Measurements from ENCODE around the gene ITIH6. TPM values are rescaled to one million over a fixed set of nuclear protein-coding genes. Genes with fewer than 3 reads are reported as not detected.
A peak's percentile ranks its signal among the peaks of the same experiment; 100 is the strongest.
"Not testable (repeated sequence)": the region's sequence is repeated elsewhere in the genome, so short reads cannot be mapped to it uniquely, and the experiment has no call there.

Gene ITIH6
- total RNA-seq, 6 experiments from 2014 or later, result not detected

DNA sequence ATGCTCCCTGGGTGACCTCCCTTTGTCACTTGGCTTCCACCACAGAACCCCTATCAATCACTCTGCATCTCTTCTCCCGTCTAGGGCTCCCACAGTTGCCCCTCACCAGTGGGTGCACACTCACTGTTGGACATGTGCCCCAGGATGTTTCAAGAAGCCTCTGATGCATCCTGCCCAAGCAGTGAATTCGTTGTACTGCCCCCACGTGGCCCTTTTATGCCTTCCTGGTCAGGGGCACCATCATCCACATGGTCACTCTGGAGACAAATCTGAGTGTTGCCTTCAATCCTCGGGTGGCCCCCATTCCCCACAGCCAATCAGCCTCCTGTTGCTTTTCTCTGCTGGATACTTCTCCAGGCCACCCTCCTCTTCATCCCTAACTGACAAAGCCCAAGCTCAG, 12.2 kb downstream of the ITIH6 start:
- no peaks in the 10 kb centered on the region for H3K4me1 ChIP-seq
- TF ChIP-seq, protein P1, sequence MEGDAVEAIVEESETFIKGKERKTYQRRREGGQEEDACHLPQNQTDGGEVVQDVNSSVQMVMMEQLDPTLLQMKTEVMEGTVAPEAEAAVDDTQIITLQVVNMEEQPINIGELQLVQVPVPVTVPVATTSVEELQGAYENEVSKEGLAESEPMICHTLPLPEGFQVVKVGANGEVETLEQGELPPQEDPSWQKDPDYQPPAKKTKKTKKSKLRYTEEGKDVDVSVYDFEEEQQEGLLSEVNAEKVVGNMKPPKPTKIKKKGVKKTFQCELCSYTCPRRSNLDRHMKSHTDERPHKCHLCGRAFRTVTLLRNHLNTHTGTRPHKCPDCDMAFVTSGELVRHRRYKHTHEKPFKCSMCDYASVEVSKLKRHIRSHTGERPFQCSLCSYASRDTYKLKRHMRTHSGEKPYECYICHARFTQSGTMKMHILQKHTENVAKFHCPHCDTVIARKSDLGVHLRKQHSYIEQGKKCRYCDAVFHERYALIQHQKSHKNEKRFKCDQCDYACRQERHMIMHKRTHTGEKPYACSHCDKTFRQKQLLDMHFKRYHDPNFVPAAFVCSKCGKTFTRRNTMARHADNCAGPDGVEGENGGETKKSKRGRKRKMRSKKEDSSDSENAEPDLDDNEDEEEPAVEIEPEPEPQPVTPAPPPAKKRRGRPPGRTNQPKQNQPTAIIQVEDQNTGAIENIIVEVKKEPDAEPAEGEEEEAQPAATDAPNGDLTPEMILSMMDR (IDR thresholded peaks at IDR 0.05), result peak; percentile 7 to 44 (median 36)
- TF ChIP-seq POLR2A (IDR thresholded peaks at IDR 0.05), result no peak
- DNase-seq, result peak in 1 of 3 donors; percentile 52
- 28% methylated on average over 4 of the region's 4 CpGs for WGBS (ENCODE audit: insufficient coverage, low coverage, low lambda C conversion rate, missing lambda C conversion rate)
- no peaks in the 10 kb centered on the region for H3K9me3 ChIP-seq
- no peak overlapping the region for H3K4me3 ChIP-seq
- no peak overlapping the region for H3K27ac ChIP-seq
- H3K27me3 ChIP-seq, result no peaks in the 10 kb centered on the region
- peak; percentile 59 to 72 (median 67) for ATAC-seq
- intact Hi-C loops (cut with DNase I), result no loop called here
- H3K36me3 ChIP-seq, result no peaks in the 10 kb centered on the region

DNA sequence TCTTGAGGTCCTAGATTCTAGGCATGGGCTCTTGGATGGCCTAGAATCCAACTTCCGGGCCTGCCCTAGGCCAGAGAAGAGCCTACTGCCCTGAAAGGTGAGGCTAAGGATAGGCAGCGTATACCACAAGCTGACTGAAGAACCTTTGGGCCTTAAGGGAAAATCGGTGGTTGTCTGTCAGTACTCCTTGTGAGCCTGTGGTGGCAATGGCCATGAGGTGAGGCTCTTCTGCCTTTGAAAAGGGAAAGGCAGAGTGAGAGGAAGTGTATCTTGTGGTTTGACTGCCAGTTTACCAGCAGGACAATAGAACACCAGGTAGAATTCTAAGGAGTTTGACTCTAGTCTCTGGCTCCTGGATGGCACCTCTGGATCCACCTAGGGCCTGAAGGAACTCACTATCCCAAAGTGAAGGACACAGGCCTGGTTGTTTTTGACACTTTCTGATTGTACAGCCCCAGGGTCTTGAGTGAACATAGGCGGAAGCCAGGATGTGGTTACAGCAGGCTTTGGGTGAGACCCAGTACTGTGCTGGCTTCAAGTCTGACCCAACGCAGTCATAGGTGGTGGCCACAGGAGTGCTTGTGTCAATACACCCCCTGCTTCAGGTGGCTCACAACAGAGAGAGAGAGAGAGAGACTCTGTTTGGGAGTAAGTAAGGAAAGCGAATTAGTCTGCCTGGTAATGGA, 20.9 kb downstream of the ITIH6 start:
- ATAC-seq (no peak), DNase-seq (no peak)
- TF ChIP-seq POLR2A (IDR thresholded peaks at IDR 0.05), result no peak
- TF ChIP-seq, protein P1 (IDR thresholded peaks at IDR 0.05), result no peak
- Histone ChIP-seq H3K4me3 (no peak overlapping the region), H3K27ac (no peak overlapping the region), H3K27me3 (no peaks in the 10 kb centered on the region), H3K9me3 (no peaks in the 10 kb centered on the region), H3K4me1 (no peaks in the 10 kb centered on the region), H3K36me3 (no peaks in the 10 kb centered on the region)
- 70% methylated on average over 5 of the region's 6 CpGs for WGBS (ENCODE audit: insufficient coverage, low coverage, low lambda C conversion rate, missing lambda C conversion rate)
- intact Hi-C loops (cut with DNase I), result no loop called here

DNA sequence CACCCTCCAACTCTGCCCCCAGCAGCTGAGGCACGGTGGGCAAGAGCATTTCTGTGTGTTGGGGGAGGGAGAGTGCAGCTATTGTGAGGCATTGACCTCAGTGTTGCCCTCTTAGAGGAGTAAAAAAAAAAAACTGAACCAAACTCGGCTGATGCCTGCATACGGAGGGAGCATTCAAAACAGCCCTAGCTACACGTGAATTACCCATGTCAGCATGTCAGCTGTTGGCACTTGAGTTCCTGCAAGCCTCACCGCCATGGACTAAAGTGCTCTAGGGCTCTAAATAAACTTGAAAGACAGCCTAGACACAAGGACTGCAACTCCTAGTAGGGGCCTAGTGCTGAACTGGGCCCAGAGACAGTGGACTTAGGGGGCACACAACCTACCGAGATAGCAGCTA, 22.0 kb downstream of the ITIH6 start:
- H3K27me3 ChIP-seq, result no peaks in the 10 kb centered on the region
- DNase-seq, result no peak
- no peaks in the 10 kb centered on the region for H3K36me3 ChIP-seq
- no peak overlapping the region for H3K4me3 ChIP-seq
- TF ChIP-seq, protein P1 (IDR thresholded peaks at IDR 0.05), result no peak
- TF ChIP-seq POLR2A (IDR thresholded peaks at IDR 0.05), result no peak
- WGBS (ENCODE audit: insufficient coverage, low coverage, low lambda C conversion rate, missing lambda C conversion rate), result 65% methylated on average over 5 of the region's 6 CpGs
- H3K9me3 ChIP-seq, result no peaks in the 10 kb centered on the region
- no peak overlapping the region for H3K27ac ChIP-seq
- H3K4me1 ChIP-seq, result no peaks in the 10 kb centered on the region
- intact Hi-C loops (cut with DNase I), result no loop called here
- ATAC-seq, result no peak

DNA sequence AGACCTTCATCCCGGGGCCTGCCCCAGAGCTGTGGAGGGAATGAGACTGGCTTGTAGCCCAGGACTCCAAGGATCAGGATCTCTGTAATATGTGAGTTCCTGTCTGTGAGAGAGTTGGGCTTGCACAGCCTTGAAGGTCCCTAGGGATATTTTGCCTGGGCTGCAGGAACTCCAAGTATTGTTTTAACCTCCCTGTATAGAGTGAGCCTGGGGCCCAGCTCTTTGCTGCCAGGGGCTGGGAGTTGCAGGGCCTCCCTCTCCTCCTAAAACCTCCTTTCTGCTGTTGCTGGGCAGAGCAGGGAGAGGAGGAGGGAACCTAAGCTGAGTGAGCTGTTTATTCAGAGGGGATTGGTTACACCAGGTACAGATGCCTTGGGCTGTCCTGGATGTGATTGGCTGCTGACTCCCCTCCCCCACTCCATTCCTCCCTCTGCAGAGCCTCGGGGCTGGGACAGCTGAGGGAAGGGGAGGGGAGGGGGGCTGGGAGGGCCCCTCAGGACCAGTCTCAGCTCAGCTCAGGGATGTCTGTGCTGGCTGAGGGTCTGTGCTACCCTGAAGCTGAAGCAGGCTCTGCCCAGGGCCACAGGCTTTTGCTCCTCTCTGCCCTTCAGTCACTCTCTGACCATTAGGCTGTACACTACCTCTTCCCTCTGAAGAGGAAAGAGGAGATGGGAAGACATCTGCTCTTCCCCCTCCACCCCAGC, 23.5 kb downstream of the ITIH6 start:
- no CpG with 5 or more reads among the region's 2 CpGs for WGBS (ENCODE audit: insufficient coverage, low coverage, low lambda C conversion rate, missing lambda C conversion rate)
- not testable (repeated sequence) for DNase-seq, H3K27ac ChIP-seq

More for the DNA sequence above, 23.5 kb downstream of the ITIH6 start:
- H3K9me3 ChIP-seq; H3K4me1 ChIP-seq; H3K27me3 ChIP-seq; intact Hi-C loops (cut with DNase I); H3K4me3 ChIP-seq; H3K36me3 ChIP-seq; ATAC-seq: not testable (repeated sequence)

Data from right lobe of liver (tissue), 6 donors.